Measurements from ENCODE around the gene INTS7. TPM values are rescaled to one million over a fixed set of nuclear protein-coding genes. Genes with fewer than 3 reads are reported as not detected.
"Not testable (repeated sequence)": the region's sequence is repeated elsewhere in the genome, so short reads cannot be mapped to it uniquely, and the experiment has no call there.

Gene INTS7
- total RNA-seq, 2 donors from 2014 or later, result 11.0 to 18.5 TPM

- no peak for DNase-seq
- H3K9me3 ChIP-seq, result no peaks in the 10 kb centered on the region
- H3K27ac ChIP-seq, result no peak overlapping the region
- no peaks in the 10 kb centered on the region for H3K36me3 ChIP-seq
- H3K4me1 ChIP-seq, result no peaks in the 10 kb centered on the region
- no peak for TF ChIP-seq CTCF (IDR thresholded peaks at IDR 0.05)
- H3K27me3 ChIP-seq, result no peaks in the 10 kb centered on the region
- H3K9ac ChIP-seq (ENCODE audit: low read depth in 2 of 2, low read length in 2 of 2), result no peak overlapping the region
- intact Hi-C loops (cut with DNase I), result no loop called here
- no peak overlapping the region for H3K4me3 ChIP-seq
Observed at GRCh38 chr1:212024469-212025149, 10.7 kb downstream of the INTS7 start.

GRCh38 chr1:212022908-212023307 lies 12.4 kb downstream of the INTS7 start:
- H3K9ac ChIP-seq (ENCODE audit: low read depth in 2 of 2, low read length in 2 of 2); H3K36me3 ChIP-seq; DNase-seq; H3K27me3 ChIP-seq; H3K4me1 ChIP-seq; H3K9me3 ChIP-seq; intact Hi-C loops (cut with DNase I); H3K27ac ChIP-seq; H3K4me3 ChIP-seq: not testable (repeated sequence)

- Histone ChIP-seq H3K36me3 (no peaks in the 10 kb centered on the region), H3K27ac (no peak overlapping the region), H3K27me3 (no peaks in the 10 kb centered on the region), H3K4me1 (no peaks in the 10 kb centered on the region), H3K9ac (ENCODE audit: low read depth in 2 of 2, low read length in 2 of 2) (no peak overlapping the region), H3K4me3 (no peak overlapping the region), H3K9me3 (no peaks in the 10 kb centered on the region)
- DNase-seq, result no peak
- no peak for TF ChIP-seq CTCF (IDR thresholded peaks at IDR 0.05)
- intact Hi-C loops (cut with DNase I), result no loop called here
Observed at GRCh38 chr1:212021563-212021962, 13.8 kb downstream of the INTS7 start.

- H3K27me3 ChIP-seq, result no peaks in the 10 kb centered on the region
- no peak for DNase-seq
- no peak overlapping the region for H3K9ac ChIP-seq (ENCODE audit: low read depth in 2 of 2, low read length in 2 of 2)
- no peaks in the 10 kb centered on the region for H3K9me3 ChIP-seq
- no peak for TF ChIP-seq CTCF (IDR thresholded peaks at IDR 0.05)
- intact Hi-C loops (cut with DNase I), result no loop called here
- H3K27ac ChIP-seq, result no peak overlapping the region
- no peak overlapping the region for H3K4me3 ChIP-seq
- H3K36me3 ChIP-seq, result no peaks in the 10 kb centered on the region
- no peaks in the 10 kb centered on the region for H3K4me1 ChIP-seq
Observed at GRCh38 chr1:212020975-212021374, 14.4 kb downstream of the INTS7 start.

- H3K36me3 ChIP-seq, result no peaks in the 10 kb centered on the region
- no peak overlapping the region for H3K9ac ChIP-seq (ENCODE audit: low read depth in 2 of 2, low read length in 2 of 2)
- no peaks in the 10 kb centered on the region for H3K9me3 ChIP-seq
- H3K4me3 ChIP-seq, result no peak overlapping the region
- H3K27ac ChIP-seq, result no peak overlapping the region
- DNase-seq, result no peak
- TF ChIP-seq CTCF (IDR thresholded peaks at IDR 0.05), result no peak
- H3K4me1 ChIP-seq, result no peaks in the 10 kb centered on the region
- H3K27me3 ChIP-seq, result no peaks in the 10 kb centered on the region
- intact Hi-C loops (cut with DNase I), result no loop called here
Observed at GRCh38 chr1:212013672-212014071, 21.7 kb downstream of the INTS7 start.

- Histone ChIP-seq H3K27ac (no peak overlapping the region), H3K9me3 (no peaks in the 10 kb centered on the region), H3K4me3 (no peak overlapping the region), H3K9ac (ENCODE audit: low read depth in 2 of 2, low read length in 2 of 2) (no peak overlapping the region), H3K36me3 (no peaks in the 10 kb centered on the region), H3K4me1 (no peaks in the 10 kb centered on the region), H3K27me3 (no peaks in the 10 kb centered on the region)
- TF ChIP-seq CTCF (IDR thresholded peaks at IDR 0.05), result peak; percentile 93
- intact Hi-C loops (cut with DNase I), result no loop called here
- DNase-seq, result peak; percentile 67
Observed at GRCh38 chr1:212012034-212012740, 23.2 kb downstream of the INTS7 start.

Measured in colonic mucosa (tissue), 4 donors.